ENCODE results near the gene NUCB1.

NUCB1 gene

GRCh38 chr19:48961051-48961649, 61.0 kb downstream of the NUCB1 start:
- TF ChIP-seq POLR2AphosphoS5 (IDR thresholded peaks at IDR 0.05; ENCODE audit: borderline replicate concordance, low read depth, low read length), result no peak
- no peak for TF ChIP-seq FOXP2 (optimal IDR thresholded peaks at IDR 0.05; ENCODE audit: control extremely low read depth, extremely low read length, insufficient read depth)
- TF ChIP-seq EZH2 (IDR thresholded peaks at IDR 0.05), result no peak
- Histone ChIP-seq H3K27ac (no peak overlapping the region), H3K9ac (ENCODE audit: insufficient read length) (no peak overlapping the region), H3K4me3 (no peak overlapping the region), H3K36me3 (ENCODE audit: insufficient read depth, low read length) (peaks cover 7% of the 10 kb centered on the region), H3K9me3 (ENCODE audit: low read depth, low read length) (no peaks in the 10 kb centered on the region)
- DNase-seq (ENCODE audit: low read depth, low spot score), result no peak

DNA sequence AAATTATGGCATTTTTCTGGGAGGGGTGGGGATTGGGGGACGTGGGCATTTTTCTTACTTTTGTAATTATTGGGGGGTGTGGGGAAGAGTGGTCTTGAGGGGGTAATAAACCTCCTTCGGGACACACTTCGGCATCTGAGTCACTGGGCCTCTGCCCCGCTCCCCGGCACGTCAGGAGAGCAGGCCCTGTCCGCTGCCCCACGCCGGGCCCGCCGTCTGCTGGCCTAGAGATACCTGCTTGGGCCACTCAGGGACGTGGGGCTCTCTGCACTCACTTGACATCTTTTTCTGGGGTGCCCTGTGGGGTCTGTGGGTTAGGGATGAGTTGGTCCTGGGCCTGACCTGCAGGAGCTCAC, 61.5 kb downstream of the NUCB1 start:
- Histone ChIP-seq H3K36me3 (ENCODE audit: insufficient read depth, low read length) (peaks cover 12% of the 10 kb centered on the region), H3K27ac (0 out of 2 replicates have a peak overlapping the region, but pooled peaks have one; percentile 4), H3K4me3 (no peak overlapping the region), H3K9me3 (ENCODE audit: low read depth, low read length) (no peaks in the 10 kb centered on the region), H3K9ac (ENCODE audit: insufficient read length) (no peak overlapping the region)
- TF ChIP-seq EZH2 (IDR thresholded peaks at IDR 0.05) (no peak), FOXP2 (optimal IDR thresholded peaks at IDR 0.05; ENCODE audit: control extremely low read depth, extremely low read length, insufficient read depth) (no peak), POLR2AphosphoS5 (IDR thresholded peaks at IDR 0.05; ENCODE audit: borderline replicate concordance, low read depth, low read length) (no peak)
- no peak for DNase-seq (ENCODE audit: low read depth, low spot score)

GRCh38 chr19:48962029-48962848, 62.1 kb downstream of the NUCB1 start:
- no peak overlapping the region for H3K9ac ChIP-seq (ENCODE audit: insufficient read length)
- DNase-seq (ENCODE audit: low read depth, low spot score), result no peak
- H3K36me3 ChIP-seq (ENCODE audit: insufficient read depth, low read length), result peaks cover 17% of the 10 kb centered on the region
- H3K9me3 ChIP-seq (ENCODE audit: low read depth, low read length), result no peaks in the 10 kb centered on the region
- peak; percentile 39; the same call in 1 of the 2 replicates for TF ChIP-seq POLR2AphosphoS5 (IDR thresholded peaks at IDR 0.05; ENCODE audit: borderline replicate concordance, low read depth, low read length)
- TF ChIP-seq EZH2 (IDR thresholded peaks at IDR 0.05), result no peak
- peak overlapping the region; percentile 96 for H3K27ac ChIP-seq
- no peak overlapping the region for H3K4me3 ChIP-seq

- Histone ChIP-seq H3K9ac (ENCODE audit: insufficient read length) (peak overlapping the region; percentile 67), H3K27ac (peak overlapping the region; percentile 96), H3K9me3 (ENCODE audit: low read depth, low read length) (no peaks in the 10 kb centered on the region), H3K36me3 (ENCODE audit: insufficient read depth, low read length) (peaks cover 17% of the 10 kb centered on the region), H3K4me3 (no peak overlapping the region)
- TF ChIP-seq POLR2AphosphoS5 (IDR thresholded peaks at IDR 0.05; ENCODE audit: borderline replicate concordance, low read depth, low read length) (no peak), EZH2 (IDR thresholded peaks at IDR 0.05) (no peak), FOXP2 (optimal IDR thresholded peaks at IDR 0.05; ENCODE audit: control extremely low read depth, extremely low read length, insufficient read depth) (no peak)
- DNase-seq (ENCODE audit: low read depth, low spot score), result no peak
Measured at GRCh38 chr19:48962849-48963165, 62.7 kb downstream of the NUCB1 start.

DNA sequence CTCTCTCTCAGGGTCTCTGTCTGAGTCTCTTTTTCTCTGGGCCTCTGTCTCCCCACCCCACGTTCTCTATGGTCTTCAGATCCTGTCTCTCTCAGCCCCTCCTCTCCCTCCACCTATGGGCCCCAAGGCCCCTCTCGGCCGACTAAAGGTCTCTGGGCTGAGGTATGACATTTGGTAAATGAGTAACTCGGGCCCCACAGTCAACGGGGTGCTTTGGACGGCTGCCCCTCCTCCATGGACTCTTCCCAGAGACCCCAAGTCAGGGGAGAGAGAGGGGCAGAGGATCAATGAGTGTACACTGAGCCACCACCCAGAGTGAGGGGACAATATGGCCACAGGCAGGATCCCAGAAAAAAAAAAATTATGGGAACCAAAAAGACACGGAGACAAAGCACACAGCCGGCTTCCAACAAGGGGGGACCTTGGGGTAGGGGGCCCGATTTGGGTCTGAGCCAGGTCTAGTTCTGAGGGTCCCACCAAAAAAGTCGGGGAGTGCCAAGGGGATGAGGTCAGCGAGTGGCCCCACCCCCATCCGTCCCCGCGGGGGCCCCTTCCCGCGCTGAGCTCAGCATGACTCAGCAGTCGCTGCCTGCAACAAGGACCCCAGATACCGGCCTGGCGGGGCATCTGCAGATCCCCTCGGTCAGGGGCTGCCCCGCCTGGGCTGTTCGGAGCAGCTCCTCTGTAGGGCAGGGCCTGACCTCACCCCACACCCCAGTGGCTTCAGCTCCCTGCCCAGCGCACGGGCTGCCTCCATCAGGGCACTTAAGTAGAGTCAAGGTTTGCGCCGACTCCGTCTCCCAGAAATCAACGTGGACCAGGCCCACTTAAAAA, 63.5 kb downstream of the NUCB1 start:
- DNase-seq (ENCODE audit: low read depth, low spot score), result no peak
- H3K4me3 ChIP-seq, result peak overlapping the region; percentile 66
- peak overlapping the region; percentile 96 for H3K27ac ChIP-seq
- no peaks in the 10 kb centered on the region for H3K9me3 ChIP-seq (ENCODE audit: low read depth, low read length)
- TF ChIP-seq POLR2AphosphoS5 (IDR thresholded peaks at IDR 0.05; ENCODE audit: borderline replicate concordance, low read depth, low read length), result peak; percentile 67
- no peak for TF ChIP-seq EZH2 (IDR thresholded peaks at IDR 0.05)
- H3K36me3 ChIP-seq (ENCODE audit: insufficient read depth, low read length), result peaks cover 17% of the 10 kb centered on the region
- peak overlapping the region; percentile 67 for H3K9ac ChIP-seq (ENCODE audit: insufficient read length)

- DNase-seq (ENCODE audit: low read depth, low spot score), result no peak
- Histone ChIP-seq H3K9ac (ENCODE audit: insufficient read length) (peak overlapping the region; percentile 67), H3K9me3 (ENCODE audit: low read depth, low read length) (no peaks in the 10 kb centered on the region), H3K36me3 (ENCODE audit: insufficient read depth, low read length) (peaks cover 17% of the 10 kb centered on the region), H3K4me3 (peak overlapping the region; percentile 66), H3K27ac (peak overlapping the region; percentile 96)
- TF ChIP-seq EZH2 (IDR thresholded peaks at IDR 0.05) (no peak), FOXP2 (optimal IDR thresholded peaks at IDR 0.05; ENCODE audit: control extremely low read depth, extremely low read length, insufficient read depth) (no peak), POLR2AphosphoS5 (IDR thresholded peaks at IDR 0.05; ENCODE audit: borderline replicate concordance, low read depth, low read length) (no peak; the same call in 1 of the 2 replicates)
Measured at GRCh38 chr19:48964205-48965039, 64.3 kb downstream of the NUCB1 start.

- DNase-seq (ENCODE audit: low read depth, low spot score), result no peak
- H3K4me3 ChIP-seq, result peak within 1 kb of the TSS; percentile 98
- peaks cover 17% of the 10 kb centered on the region for H3K36me3 ChIP-seq (ENCODE audit: insufficient read depth, low read length)
- no peaks in the 10 kb centered on the region for H3K9me3 ChIP-seq (ENCODE audit: low read depth, low read length)
- peak within 1 kb of the TSS; percentile 86 for H3K9ac ChIP-seq (ENCODE audit: insufficient read length)
- TF ChIP-seq POLR2AphosphoS5 (IDR thresholded peaks at IDR 0.05; ENCODE audit: borderline replicate concordance, low read depth, low read length) (peak; percentile 100), EZH2 (IDR thresholded peaks at IDR 0.05) (no peak)
- peak within 1 kb of the TSS; percentile 96 for H3K27ac ChIP-seq
Measured at GRCh38 chr19:48965040-48965805, 65.1 kb downstream of the NUCB1 start, which contains the start of gene FTL. FTL (plus strand) TSS chr19:48965309; CDS start chr19:48965508, 199 bp downstream.
